H1 (cell line): ENCODE results near the gene KCNIP3. TPM values are rescaled to one million over a fixed set of nuclear protein-coding genes. Genes with fewer than 3 reads are reported as not detected.

ENCODE experiments used
- ASH2L ChIP-seq: fragments of 200-600, 300-600 bp; sonication (generic); IDR thresholded peaks from one replicate; pipeline ENCODE4 v1.7.1; 2017; ENCODE audit warnings: low read length
- ATF2 ChIP-seq: IDR thresholded peaks from 2 replicates; pipeline ENCODE4 v1.6.1; 2012; ENCODE audit warnings: low read length, inconsistent platforms
- GTF2F1 ChIP-seq: IDR thresholded peaks from 2 replicates; pipeline ENCODE4 v1.6.1; 2012; ENCODE audit warnings: low read depth, low read length, improper control_type of control experiment, borderline replicate concordance
- JUN ChIP-seq: IDR thresholded peaks from 2 replicates; pipeline ENCODE4 v1.6.1; 2011; ENCODE audit warnings: low read depth, mild to moderate bottlenecking, improper control_type of control experiment, low read length
- JUND ChIP-seq: IDR thresholded peaks from 2 replicates; pipeline ENCODE4 v1.6.1; 2011; ENCODE audit warnings: mild to moderate bottlenecking, improper control_type of control experiment, low read length
- PHF8 ChIP-seq: fragments of 200-600 bp; sonication (generic); conservative IDR thresholded peaks from 2 replicates; pipeline ENCODE4 v1.7.1; 2012; ENCODE audit warnings: low read depth, mild to moderate bottlenecking, inconsistent platforms, low read length, moderate library complexity
- SP2 ChIP-seq: IDR thresholded peaks from 2 replicates; pipeline ENCODE4 v1.6.1; 2012; ENCODE audit warnings: mild to moderate bottlenecking, low read length, inconsistent platforms
- YY1 ChIP-seq: IDR thresholded peaks from 2 replicates; pipeline ENCODE4 v1.6.1; 2011; ENCODE audit warnings: low read depth, mild to moderate bottlenecking, low read length
- polyA plus RNA-seq, 7 experiments: library from polyadenylated mRNA; depleted of rRNA in 3 of 7; stranded (reverse) in 5 of 7; unstranded in 2 of 7; fragments of >200 nt in 5 of 7; fragments of 200-250 nt in 2 of 7; gene quantifications; 1 replicate in 5 of 7; 2 replicates in 1 of 7; 4 replicates in 1 of 7; pipeline versions ENCODE4 v1.2.1 to v1.2.3, GENCODE V29; 2011 to 2013; ENCODE audit warnings: missing spikeins in 2 of 7, mixed read lengths in 2 of 7
- total RNA-seq: library from RNA; stranded (reverse); fragmentation: NEBNext Ultra II Directional; extraction: Animal tissue kit (Norgen Biotek cat#: 25700); gene quantifications from 2 replicates; pipeline ENCODE4 v1.2.1, GENCODE V29; 2021

KCNIP3 gene
- total and polyA plus RNA-seq, 2 of the 8 experiments (the other 6 are each of a cell fraction or from before 2014, with no cell fraction given) = 0.33 to 1.9 TPM

- no peak for TF ChIP-seq JUN
- TF ChIP-seq SP2 = no peak
- no peak for TF ChIP-seq JUND
- no peak for TF ChIP-seq PHF8
- TF ChIP-seq ATF2 = no peak
- no peak for TF ChIP-seq YY1
- no peak for TF ChIP-seq ASH2L
- TF ChIP-seq GTF2F1 = no peak
Observed at GRCh38 chr2:95334916-95335641, 37.9 kb downstream of the KCNIP3 start (continued).
